ENCODE results near the gene COL8A1. TPM values are rescaled to one million over a fixed set of nuclear protein-coding genes. Genes with fewer than 3 reads are reported as not detected.

COL8A1 gene
- total RNA-seq, 1 experiment from 2014 or later = 112 TPM

DNA sequence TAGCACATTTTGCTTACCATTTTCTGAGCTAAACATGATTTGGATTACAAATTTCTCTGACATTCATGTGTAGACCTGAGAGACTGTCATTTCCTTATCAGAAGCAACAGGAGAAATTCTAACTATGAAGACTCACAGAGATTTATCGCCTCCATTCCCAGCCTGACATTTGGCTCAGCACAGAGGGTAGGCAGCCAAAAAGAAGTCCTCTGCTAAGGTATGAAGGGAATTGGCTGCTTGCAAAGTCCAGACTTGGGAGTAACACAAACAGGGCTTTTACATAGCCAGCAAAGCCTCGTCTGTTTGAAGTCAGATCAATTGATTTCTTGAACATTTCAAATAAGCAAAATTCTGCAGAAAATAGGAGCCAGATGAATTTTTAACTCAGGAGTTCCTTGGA is 122.2 kb downstream of the COL8A1 start:
- POLR2A ChIA-PET = no interaction called here
- H3K27me3 Mint-ChIP-seq (ENCODE audit: insufficient read depth, unreplicated experiment) = no peaks in the 10 kb centered on the region
- H3K27ac Mint-ChIP-seq (ENCODE audit: low read depth, unreplicated experiment) = no peak overlapping the region
- H3K4me1 Mint-ChIP-seq (ENCODE audit: insufficient read depth, unreplicated experiment) = peaks cover 10% of the 10 kb centered on the region
- no peak for DNase-seq (ENCODE audit: unreplicated experiment)
- CTCF ChIA-PET = interaction anchor here (0.5 kb wide), 1 partner anchor 74 kb away, joined by 3 read pairs; no protein-coding TSS in a partner anchor
- peaks cover 17% of the 10 kb centered on the region for H3K36me3 Mint-ChIP-seq (ENCODE audit: insufficient read depth, unreplicated experiment)
- no TSS peak for BruUV-seq (replicated peaks)
- intact Hi-C loops (cut with micrococcal nuclease) = no loop called here
- TF ChIP-seq, protein P1, sequence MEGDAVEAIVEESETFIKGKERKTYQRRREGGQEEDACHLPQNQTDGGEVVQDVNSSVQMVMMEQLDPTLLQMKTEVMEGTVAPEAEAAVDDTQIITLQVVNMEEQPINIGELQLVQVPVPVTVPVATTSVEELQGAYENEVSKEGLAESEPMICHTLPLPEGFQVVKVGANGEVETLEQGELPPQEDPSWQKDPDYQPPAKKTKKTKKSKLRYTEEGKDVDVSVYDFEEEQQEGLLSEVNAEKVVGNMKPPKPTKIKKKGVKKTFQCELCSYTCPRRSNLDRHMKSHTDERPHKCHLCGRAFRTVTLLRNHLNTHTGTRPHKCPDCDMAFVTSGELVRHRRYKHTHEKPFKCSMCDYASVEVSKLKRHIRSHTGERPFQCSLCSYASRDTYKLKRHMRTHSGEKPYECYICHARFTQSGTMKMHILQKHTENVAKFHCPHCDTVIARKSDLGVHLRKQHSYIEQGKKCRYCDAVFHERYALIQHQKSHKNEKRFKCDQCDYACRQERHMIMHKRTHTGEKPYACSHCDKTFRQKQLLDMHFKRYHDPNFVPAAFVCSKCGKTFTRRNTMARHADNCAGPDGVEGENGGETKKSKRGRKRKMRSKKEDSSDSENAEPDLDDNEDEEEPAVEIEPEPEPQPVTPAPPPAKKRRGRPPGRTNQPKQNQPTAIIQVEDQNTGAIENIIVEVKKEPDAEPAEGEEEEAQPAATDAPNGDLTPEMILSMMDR (IDR thresholded peaks at IDR 0.05; ENCODE audit: unreplicated experiment) = no peak
- H3K9me3 Mint-ChIP-seq (ENCODE audit: unreplicated experiment) = no peaks in the 10 kb centered on the region
- H3K4me3 Mint-ChIP-seq (ENCODE audit: unreplicated experiment) = no peak overlapping the region

DNA sequence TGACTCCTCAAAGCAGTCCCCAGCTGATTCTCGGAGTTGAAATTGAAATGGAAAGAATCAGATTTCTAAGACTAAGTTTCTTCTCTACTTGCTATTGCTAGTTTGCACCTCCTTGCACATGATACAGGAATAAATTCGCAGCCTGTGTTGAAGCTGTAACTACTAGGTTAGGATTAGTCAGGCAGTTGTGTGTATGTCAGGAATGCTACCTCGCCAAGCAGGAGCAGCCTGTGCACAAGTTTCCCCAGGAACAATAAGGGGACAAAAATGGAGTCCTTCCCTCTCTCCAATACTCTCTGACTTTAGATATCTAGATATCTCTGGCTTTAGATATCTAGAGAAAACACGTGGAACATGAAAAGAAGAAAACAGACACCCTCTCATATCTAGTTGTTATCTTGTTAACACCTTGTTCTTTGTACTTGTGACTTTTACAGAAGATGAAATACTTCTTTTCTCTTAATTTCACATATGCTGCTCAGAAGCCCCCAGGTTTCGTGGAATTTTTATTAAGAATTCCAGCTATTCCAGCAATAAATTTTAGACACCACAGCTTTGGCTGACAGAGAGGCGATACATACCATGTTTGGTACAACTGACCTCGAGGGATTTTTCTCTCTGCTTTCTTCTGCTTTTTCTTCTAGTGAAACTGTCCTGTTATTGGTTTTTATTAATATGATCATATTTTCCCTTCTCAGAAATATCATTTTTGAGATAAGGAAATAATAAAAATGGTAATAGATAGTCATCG is 123.2 kb downstream of the COL8A1 start:
- Mint-ChIP-seq H3K27ac (ENCODE audit: low read depth, unreplicated experiment) (no peak overlapping the region), H3K9me3 (ENCODE audit: unreplicated experiment) (no peaks in the 10 kb centered on the region), H3K27me3 (ENCODE audit: insufficient read depth, unreplicated experiment) (no peaks in the 10 kb centered on the region), H3K4me3 (ENCODE audit: unreplicated experiment) (no peak overlapping the region), H3K4me1 (ENCODE audit: insufficient read depth, unreplicated experiment) (peaks cover 10% of the 10 kb centered on the region), H3K36me3 (ENCODE audit: insufficient read depth, unreplicated experiment) (peaks cover 17% of the 10 kb centered on the region)
- intact Hi-C loops (cut with micrococcal nuclease) = no loop called here
- CTCF ChIA-PET = interaction anchor here (0.6 to 0.9 kb wide), 3 partner anchors 13 to 963 kb away, joined by 3 to 4 read pairs (median 3); no protein-coding TSS in a partner anchor
- TF ChIP-seq, protein P1 (IDR thresholded peaks at IDR 0.05; ENCODE audit: unreplicated experiment) = no peak
- POLR2A ChIA-PET = no interaction called here
- no peak for DNase-seq (ENCODE audit: unreplicated experiment)
- BruUV-seq (replicated peaks) = no TSS peak

DNA sequence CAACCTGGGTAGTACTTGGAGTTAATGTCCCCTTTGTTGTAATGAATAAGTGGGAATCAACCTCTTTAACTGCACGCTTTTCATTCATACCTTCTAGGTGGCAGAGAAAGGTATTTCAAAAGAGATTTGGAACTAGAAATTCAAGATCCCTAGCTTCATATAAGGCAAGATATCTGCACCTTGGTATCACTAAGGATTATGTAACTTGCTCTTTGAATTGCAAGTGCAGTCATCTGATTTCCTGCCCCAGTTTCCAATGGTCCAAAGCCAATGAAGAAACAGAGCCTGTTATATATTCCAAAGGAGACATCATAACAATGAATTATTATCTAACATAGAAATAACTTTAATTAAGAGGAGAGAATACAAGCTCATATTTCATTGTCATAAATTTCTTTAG is 124.5 kb downstream of the COL8A1 start:
- no TSS peak for BruUV-seq (replicated peaks)
- intact Hi-C loops (cut with micrococcal nuclease) = no loop called here
- Mint-ChIP-seq H3K27ac (ENCODE audit: low read depth, unreplicated experiment) (no peak overlapping the region), H3K36me3 (ENCODE audit: insufficient read depth, unreplicated experiment) (peaks cover 17% of the 10 kb centered on the region), H3K9me3 (ENCODE audit: unreplicated experiment) (no peaks in the 10 kb centered on the region), H3K27me3 (ENCODE audit: insufficient read depth, unreplicated experiment) (no peaks in the 10 kb centered on the region), H3K4me3 (ENCODE audit: unreplicated experiment) (no peak overlapping the region), H3K4me1 (ENCODE audit: insufficient read depth, unreplicated experiment) (peaks cover 6% of the 10 kb centered on the region)
- CTCF ChIA-PET = interaction anchor here (0.6 to 2.9 kb wide), 6 partner anchors 9 to 759 kb away, joined by 3 to 12 read pairs (median 3); no protein-coding TSS in a partner anchor
- POLR2A ChIA-PET = no interaction called here
- DNase-seq (ENCODE audit: unreplicated experiment) = no peak
- TF ChIP-seq, protein P1 (IDR thresholded peaks at IDR 0.05; ENCODE audit: unreplicated experiment) = no peak

DNA sequence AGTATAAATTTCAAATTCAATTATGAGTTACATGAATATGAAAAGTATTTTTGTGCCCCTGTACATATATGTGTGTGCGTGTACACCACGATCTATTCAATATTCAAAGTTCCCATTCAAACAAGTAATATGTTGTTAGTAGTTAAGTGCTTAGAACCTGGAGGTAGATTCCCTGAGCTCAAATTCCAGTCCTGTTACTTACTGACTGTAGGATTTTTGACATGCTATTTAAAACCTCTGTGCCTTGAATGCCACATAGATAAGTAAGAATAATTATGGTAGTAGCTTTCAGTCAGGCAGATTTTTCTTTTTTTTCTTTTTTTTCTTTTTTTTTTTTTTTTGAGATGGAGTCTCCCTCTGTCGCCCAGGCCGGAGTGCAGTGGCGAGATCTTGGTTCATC is 126.0 kb downstream of the COL8A1 start:
- ChIA-PET CTCF (interaction anchor here (0.6 to 2.9 kb wide), 5 partner anchors 11 to 814 kb away, joined by 3 to 12 read pairs (median 4); no protein-coding TSS in a partner anchor), POLR2A (no interaction called here)
- Mint-ChIP-seq H3K27ac (ENCODE audit: low read depth, unreplicated experiment) (no peak overlapping the region), H3K9me3 (ENCODE audit: unreplicated experiment) (no peaks in the 10 kb centered on the region), H3K27me3 (ENCODE audit: insufficient read depth, unreplicated experiment) (no peaks in the 10 kb centered on the region), H3K4me1 (ENCODE audit: insufficient read depth, unreplicated experiment) (peaks cover 6% of the 10 kb centered on the region), H3K4me3 (ENCODE audit: unreplicated experiment) (no peak overlapping the region), H3K36me3 (ENCODE audit: insufficient read depth, unreplicated experiment) (peaks cover 6% of the 10 kb centered on the region)
- intact Hi-C loops (cut with micrococcal nuclease) = no loop called here
- TF ChIP-seq, protein P1 (IDR thresholded peaks at IDR 0.05; ENCODE audit: unreplicated experiment) = no peak
- no peak for DNase-seq (ENCODE audit: unreplicated experiment)
- BruUV-seq (replicated peaks) = no TSS peak
